SH-SY5Y (cell line): Measurements from ENCODE around the gene FAM111A.

Experiments
- GATA2 ChIP-seq: IDR thresholded peaks from 2 replicates; pipeline ENCODE4 v1.6.1; 2011; ENCODE audit warnings: mild to moderate bottlenecking, low read depth, low read length
- GATA3 ChIP-seq: IDR thresholded peaks from 2 replicates; pipeline ENCODE4 v1.6.1; 2011; ENCODE audit warnings: low read depth, mild to moderate bottlenecking, low read length, moderate library complexity

The FAM111A gene

DNA sequence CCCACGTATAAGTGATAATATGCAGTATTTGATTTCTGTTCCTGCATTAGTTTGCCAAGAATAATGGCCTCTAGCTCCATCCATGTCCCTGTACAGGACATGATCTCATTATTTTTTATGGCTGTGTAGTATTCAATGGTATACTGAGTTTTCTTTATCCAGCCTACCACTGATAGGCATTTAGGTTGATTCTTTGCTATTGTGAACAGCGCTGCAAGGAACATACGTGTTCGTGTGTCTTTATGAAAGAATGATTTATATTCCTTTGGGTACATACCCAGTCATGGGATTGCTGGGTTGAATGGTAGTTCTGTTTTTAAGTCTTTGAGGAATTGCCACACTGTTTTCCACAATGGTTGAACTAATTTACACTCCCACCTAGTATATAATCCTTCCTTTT, 1.5 kb upstream of the FAM111A start:
- TF ChIP-seq GATA2, result no peak
- no peak for TF ChIP-seq GATA3

DNA sequence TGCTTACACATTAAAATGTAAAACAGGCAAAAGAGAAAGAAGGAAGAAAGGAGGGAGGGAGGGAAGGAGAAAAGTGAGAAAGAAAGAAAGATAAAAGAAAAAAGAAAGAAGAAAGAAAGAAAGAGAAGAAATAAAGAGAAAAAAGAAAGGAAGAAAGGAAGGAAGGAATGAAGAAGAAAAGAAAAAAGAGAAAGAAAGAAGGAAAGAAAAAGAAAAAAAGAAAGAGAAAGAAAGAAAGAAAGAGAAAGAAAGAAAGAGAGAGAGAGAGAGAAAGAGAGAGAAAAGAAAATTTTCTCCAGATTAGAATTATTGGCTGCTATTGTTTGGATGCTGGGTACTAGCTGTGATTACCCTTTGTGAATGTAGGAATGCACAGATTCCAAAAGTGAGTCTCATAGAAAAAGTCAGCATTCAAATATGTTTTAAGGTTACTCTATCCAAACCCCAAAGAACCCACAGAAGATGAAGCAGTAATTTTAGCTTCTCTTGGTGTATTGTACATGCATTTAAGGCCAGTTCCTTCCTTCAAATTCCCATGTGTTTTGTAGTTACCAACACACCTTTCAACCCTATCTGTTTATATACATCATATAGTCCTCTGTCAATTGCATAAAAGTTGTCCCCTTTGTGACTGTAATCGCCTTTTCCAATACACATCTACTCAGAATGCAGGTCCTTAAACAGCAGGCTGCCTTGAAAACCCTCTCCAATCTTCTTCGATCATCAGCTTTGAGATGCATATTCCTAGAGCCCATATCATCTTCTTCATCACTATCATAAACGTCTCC, 789 bp upstream of the FAM111A start:
- TF ChIP-seq GATA3, result no peak
- no peak for TF ChIP-seq GATA2

DNA sequence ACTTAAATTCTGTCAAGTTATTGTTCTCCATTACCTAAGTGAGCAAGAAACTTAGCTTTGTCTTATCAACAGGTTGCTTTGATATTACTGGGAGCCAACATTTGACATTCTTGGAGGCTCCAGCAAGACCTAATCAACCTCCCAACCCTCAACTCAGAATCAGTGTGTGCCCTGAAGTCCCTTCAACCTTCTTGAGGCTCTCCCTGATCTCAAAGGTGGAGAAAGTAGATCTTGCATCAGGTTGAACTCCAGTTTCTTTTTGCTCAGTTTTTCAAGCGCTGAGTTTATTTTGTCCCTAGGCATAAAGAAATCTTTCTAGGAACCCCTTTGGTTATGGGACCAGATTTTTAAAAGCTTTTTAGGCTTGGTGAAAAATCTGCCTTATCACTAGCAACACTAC, 1.4 kb downstream of the FAM111A start:
- no peak for TF ChIP-seq GATA3
- no peak for TF ChIP-seq GATA2

DNA sequence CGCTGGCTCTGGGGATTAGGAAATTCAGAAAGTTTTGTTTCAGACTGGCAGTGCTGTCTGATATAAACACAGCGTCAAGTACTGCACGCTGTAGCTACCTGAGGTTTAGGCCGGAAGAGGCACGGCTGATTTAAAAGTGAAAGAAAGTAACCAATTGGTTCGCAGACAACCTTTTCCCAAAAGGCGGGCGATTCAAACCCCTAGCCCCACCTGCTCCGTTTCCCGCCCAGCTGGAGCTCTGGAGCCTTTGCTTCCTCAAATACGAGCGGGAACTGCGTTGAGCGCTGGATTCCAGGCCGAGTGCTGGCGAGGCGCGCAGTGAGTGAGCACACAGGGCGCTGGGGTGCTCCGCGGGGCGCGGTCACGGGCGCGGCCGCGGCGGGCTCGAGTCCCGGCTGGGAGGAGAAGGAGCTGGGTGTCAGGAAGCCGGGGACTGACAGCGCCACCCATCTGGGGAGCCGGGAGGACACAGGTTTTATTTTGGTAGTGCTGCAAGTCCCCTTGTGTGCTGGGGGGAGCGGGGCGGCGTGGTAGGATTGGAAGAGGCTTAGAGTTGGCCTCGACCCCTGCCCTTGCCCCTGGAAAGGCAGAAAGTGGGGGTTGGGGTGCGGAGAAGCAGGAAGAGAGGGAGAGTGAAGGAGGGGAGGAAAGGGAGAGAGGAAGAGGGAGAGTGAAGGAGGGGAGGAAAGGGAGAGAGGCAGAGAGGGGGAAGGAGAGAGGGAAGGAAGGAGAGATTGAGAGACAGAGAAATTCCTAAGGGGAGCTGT, 2.1 kb downstream of the FAM111A start:
- TF ChIP-seq GATA3, result no peak
- no peak for TF ChIP-seq GATA2

DNA sequence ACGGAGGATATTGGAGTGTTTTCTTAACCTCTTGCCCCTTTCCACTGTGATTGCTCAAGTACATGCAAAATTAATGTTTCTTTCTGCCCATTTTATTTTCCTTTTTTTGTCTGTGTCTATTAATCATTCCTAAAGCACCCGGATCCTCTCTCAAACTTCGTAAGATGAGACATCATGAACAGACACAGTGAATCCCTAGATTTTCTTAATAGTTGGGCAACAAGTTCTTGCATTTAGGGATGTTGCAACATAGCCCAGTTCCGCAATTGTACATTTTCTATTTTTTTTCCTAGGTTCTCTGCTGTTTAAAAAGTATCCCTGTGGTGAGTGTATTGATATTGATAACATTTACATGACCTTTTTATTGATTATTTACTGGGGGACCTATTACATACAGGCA, 2.9 kb downstream of the FAM111A start:
- TF ChIP-seq GATA2 (no peak), GATA3 (no peak)

DNA sequence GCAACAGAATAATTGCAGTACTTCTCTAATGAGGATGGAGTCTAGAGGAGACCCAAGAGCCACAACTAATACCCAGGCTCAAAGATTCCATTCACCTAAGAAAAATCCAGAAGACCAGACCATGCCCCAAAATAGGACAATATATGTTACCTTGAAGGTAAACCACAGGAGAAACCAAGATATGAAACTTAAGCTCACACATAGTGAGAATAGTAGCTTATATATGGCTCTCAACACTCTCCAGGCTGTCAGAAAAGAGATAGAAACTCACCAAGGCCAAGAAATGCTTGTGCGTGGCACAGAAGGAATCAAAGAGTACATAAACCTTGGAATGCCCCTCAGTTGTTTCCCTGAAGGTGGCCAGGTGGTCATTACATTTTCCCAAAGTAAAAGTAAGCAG, 9.1 kb downstream of the FAM111A start:
- TF ChIP-seq GATA3 (no peak), GATA2 (no peak)

DNA sequence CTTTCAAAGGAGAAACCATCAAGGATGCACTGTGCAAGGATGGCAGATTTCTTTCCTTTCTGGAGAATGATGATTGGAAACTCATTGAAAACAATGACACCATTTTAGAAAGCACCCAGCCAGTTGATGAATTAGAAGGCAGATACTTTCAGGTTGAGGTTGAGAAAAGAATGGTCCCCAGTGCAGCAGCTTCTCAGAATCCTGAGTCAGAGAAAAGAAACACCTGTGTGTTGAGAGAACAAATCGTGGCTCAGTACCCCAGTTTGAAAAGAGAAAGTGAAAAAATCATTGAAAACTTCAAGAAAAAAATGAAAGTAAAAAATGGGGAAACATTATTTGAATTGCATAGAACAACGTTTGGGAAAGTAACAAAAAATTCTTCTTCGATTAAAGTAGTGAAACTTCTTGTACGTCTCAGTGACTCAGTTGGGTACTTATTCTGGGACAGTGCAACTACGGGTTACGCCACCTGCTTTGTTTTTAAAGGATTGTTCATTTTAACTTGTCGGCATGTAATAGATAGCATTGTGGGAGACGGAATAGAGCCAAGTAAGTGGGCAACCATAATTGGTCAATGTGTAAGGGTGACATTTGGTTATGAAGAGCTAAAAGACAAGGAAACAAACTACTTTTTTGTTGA, 9.8 kb downstream of the FAM111A start:
- TF ChIP-seq GATA3 (no peak), GATA2 (no peak)

DNA sequence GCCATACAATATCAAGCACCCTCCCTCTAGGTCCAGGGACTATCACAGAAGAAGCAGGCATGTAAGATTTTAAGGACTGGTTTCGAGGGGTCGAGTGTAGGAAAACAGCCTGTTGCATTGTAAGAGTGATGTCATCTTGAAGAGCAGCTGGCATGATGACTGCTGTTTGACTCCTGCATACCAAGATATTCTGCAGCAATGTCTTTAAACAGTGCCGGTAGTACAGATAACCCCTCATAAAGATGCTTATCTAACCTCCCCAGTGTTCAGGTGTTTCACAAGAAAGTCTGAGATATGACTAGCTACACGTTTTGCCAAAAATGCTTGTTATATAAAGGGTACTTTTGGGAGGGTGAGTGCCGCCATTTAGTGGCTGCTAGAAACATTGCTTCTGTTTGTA, 12.0 kb downstream of the FAM111A start:
- TF ChIP-seq GATA3 (no peak), GATA2 (no peak)

DNA sequence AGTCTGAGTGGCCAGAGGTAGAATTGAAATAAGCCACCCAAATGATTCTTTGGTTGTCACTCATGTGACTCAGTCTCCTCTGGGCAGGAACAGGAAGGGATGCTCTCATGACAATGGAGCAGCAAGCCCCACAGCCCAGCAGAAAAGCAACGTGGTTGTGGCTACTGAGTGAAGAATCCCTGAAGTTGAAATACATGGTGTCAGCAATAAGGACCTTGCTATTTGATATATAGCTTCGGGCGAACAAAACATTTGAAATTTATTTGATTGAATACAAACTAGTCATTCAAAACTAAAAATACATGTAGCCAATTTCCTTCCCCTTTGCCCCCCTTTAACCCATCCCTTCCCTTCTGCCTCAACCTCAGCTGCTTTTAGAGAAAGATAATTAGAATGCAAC, 14.8 kb downstream of the FAM111A start:
- TF ChIP-seq GATA2, result no peak
- no peak for TF ChIP-seq GATA3

DNA sequence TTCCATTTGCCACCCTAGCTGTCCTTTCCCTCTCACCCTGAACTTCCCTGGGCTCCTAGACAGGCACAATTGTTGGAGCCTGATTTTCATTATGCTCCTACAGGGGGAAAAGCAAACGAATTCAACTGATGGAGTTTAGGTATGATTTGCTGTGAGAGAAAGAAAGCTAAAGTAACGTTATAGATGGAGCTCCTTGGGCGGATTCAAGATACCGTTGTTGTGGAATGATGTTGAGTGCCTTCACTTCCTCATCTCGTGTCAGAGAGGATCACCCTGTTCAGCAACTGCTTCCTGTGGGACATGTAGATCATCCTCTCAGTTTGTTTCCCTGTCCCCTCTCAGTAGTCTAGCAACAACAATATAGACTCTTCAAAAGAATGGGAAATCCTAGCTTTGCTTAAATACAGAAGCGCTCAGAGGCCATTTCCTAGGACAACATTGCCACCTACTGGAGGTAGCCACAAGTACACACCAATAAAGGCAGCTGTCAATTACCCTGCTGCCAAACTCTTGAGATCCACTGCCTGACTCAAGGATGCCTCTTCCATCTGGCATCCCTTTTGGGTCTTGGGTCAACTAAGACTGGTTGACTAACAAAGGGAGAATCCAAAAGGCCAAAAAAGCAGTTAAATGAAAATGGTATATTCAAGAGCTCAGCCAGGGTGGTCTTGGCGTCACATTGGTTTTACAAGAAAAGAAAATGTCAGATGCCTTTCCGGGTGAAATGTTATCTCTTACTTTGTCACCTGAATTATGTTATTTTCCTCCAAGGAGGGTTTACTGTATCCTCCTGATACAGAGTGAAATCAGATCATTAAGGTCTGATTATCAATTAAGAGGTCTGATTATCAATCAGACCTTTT, 15.8 kb downstream of the FAM111A start:
- no peak for TF ChIP-seq GATA2
- no peak for TF ChIP-seq GATA3

DNA sequence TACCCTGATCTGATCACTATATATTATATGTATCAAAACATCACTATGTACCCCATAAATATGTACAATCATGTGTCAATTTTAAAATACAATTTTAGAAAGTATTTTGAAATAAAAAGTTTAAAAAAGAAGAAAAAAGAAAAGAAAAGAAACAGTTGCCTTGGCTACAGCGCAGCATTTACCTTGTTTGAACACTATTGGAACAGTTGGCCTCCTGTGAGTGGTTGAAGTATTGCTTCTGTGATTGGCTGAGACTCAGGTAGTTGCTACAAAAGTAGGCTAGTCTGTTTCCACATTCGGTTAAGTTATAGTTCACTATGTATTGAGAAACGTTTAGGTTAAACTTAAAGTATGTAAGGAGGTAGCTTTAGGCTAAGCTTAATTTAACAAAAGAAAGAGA, 21.4 kb downstream of the FAM111A start:
- TF ChIP-seq GATA2 (no peak), GATA3 (no peak)

DNA sequence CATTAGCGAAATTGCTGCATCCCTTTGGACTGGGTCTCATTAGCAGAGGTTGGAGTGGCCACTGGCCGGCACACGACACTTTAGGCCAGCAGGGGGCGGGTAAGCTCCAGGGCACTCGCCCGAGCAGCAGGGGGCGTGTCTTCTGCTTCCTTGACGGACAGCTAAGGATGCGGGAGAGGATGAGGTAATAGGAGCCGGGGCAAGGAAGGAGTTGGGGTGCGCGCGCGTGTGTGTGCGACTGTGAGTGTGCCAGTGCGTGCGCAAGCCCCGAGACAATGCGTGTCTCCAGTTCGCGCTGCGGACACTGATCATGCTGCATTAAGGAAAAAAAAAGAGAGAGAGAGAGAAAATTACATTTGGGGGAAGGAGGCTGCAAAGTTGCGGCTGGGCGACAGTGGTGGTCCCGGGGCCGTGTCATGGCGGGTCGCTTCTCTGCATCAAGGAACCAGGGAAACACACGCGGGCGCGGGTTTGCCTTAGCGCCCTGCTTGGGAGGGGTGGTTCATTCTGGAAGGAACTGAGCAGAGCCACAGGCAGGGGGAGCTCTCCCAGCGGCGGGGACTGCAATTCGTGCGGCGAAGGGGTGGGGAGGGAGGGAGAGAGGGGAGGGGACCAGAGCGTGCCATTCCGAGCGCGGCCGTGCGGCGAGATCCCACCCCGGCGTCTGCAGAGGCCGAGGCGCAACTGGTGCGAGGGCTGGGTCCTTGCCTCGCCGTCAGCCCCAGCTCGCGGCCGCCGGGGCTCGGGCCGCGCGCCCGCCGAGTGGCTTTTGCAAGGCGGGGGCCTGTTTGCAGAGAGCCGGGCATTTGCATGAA, 29.1 kb downstream of the FAM111A start, which contains the start of gene DTX4:
TSS of gene DTX4 (plus strand) at position 625 of the 815 bp plus-strand sequence. CDS start 464 bp downstream, outside the sequence.
- TF ChIP-seq GATA3 (no peak), GATA2 (no peak)

DNA sequence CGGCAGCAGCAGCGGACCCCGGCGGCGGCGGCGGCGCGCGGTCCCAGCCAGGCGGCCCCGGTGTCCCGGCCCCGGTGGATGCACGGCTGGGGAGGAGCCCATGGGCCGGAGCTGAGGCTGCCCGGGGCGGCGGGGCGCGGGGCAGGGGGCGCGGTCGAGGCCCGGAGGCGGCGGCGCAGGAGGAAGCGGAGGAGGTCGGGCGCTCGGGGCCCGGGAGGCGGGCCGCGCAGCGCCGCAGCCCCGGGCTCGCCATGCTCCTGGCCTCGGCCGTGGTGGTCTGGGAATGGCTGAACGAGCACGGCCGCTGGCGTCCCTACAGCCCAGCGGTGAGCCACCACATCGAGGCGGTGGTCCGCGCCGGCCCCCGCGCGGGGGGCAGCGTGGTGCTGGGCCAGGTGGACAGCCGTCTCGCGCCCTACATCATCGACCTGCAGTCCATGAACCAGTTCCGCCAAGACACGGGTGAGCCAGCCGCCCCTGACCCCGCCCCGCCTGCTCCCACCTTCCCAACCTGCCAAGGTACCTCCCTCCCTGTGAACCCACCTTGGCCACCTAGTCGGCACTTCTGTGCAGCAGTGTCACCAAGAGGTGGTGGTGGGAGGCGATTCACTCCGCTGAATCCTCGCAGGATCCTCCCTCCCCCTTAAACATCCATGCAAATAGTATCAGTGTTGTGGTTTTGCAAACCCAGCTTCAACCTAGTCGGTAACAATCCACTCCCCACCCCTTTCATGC, 29.9 kb downstream of the FAM111A start:
- TF ChIP-seq GATA2 (no peak), GATA3 (no peak)
